KMS-11 (cell line): Measurements from ENCODE around the gene FCHSD2.

Experiments
- H2AFZ ChIP-seq: fragments of 200-600 bp; sonication (generic); 2 replicates; pipeline ENCODE4 v1.6.1; 2016; ENCODE audit warnings: antibody characterized with exemption, mixed run types, low read depth
- H3K27ac ChIP-seq: fragments of 200-600 bp; sonication (generic); 2 replicates; pipeline ENCODE4 v1.6.1; 2016; ENCODE audit warnings: mild to moderate bottlenecking, mixed run types
- H3K27me3 ChIP-seq: fragments of 200-600 bp; sonication (generic); 2 replicates; pipeline ENCODE4 v1.6.1; 2017; ENCODE audit warnings: mild to moderate bottlenecking, low read depth, mixed run types, moderate library complexity; ENCODE audit not compliant: insufficient read depth
- H3K36me3 ChIP-seq: fragments of 200-600 bp; sonication (generic); 2 replicates; pipeline ENCODE4 v1.6.1; 2017; ENCODE audit warnings: mild to moderate bottlenecking, mixed run types; ENCODE audit not compliant: insufficient read depth
- H3K4me1 ChIP-seq: fragments of 200-600 bp; sonication (generic); 2 replicates; pipeline ENCODE4 v1.6.1; 2016; ENCODE audit warnings: mild to moderate bottlenecking, low read depth, mixed run types; ENCODE audit not compliant: poor library complexity, severe bottlenecking
- H3K4me2 ChIP-seq: fragments of 200-600 bp; sonication (generic); 2 replicates; pipeline ENCODE4 v1.7.0; 2016; ENCODE audit warnings: mild to moderate bottlenecking, mixed run types
- H3K4me3 ChIP-seq: fragments of 200-600 bp; sonication (generic); IDR thresholded peaks from 2 replicates; pipeline ENCODE4 v1.6.1; 2017; ENCODE audit warnings: low read depth, low read length, mixed read lengths; ENCODE audit not compliant: insufficient read depth
- H3K79me2 ChIP-seq: fragments of 200-600 bp; sonication (generic); 2 replicates; pipeline ENCODE4 v1.6.1; 2016; ENCODE audit warnings: low read depth, mixed run types; ENCODE audit not compliant: insufficient read depth
- H3K9ac ChIP-seq: fragments of 200-600 bp; sonication (generic); 2 replicates; pipeline ENCODE4 v1.6.1; 2016; ENCODE audit warnings: mild to moderate bottlenecking, mixed run types
- H4K20me1 ChIP-seq: fragments of 200-600 bp; sonication (generic); 2 replicates; pipeline ENCODE4 v1.6.1; 2016; ENCODE audit warnings: mild to moderate bottlenecking, mixed run types; ENCODE audit not compliant: insufficient read depth
- CTCF ChIP-seq: fragments of 200-600 bp; sonication (generic); conservative IDR thresholded peaks from 2 replicates; pipeline ENCODE4 v1.6.1; 2017; ENCODE audit warnings: low read depth, mild to moderate bottlenecking, antibody characterized with exemption, low read length, moderate library complexity, mixed read lengths

The FCHSD2 gene

GRCh38 chr11:73152861-73153483, 10.9 kb upstream of the FCHSD2 start:
- no peak for TF ChIP-seq CTCF
- H3K27me3 ChIP-seq = no peaks in the 10 kb centered on the region
- H3K4me3 ChIP-seq = no peak overlapping the region
- no peaks in the 10 kb centered on the region for H4K20me1 ChIP-seq
- peak overlapping the region; percentile 69 for H3K4me2 ChIP-seq
- H3K36me3 ChIP-seq = no peaks in the 10 kb centered on the region
- H3K79me2 ChIP-seq = no peaks in the 10 kb centered on the region
- 0 out of 2 replicates have a peak overlapping the region, but pooled peaks have one; percentile 24 for H3K9ac ChIP-seq
- H3K4me1 ChIP-seq = peaks cover 96% of the 10 kb centered on the region
- no peak overlapping the region; the same call in 1 of the 2 replicates for H2AFZ ChIP-seq
- H3K27ac ChIP-seq = peak overlapping the region; percentile 64

DNA sequence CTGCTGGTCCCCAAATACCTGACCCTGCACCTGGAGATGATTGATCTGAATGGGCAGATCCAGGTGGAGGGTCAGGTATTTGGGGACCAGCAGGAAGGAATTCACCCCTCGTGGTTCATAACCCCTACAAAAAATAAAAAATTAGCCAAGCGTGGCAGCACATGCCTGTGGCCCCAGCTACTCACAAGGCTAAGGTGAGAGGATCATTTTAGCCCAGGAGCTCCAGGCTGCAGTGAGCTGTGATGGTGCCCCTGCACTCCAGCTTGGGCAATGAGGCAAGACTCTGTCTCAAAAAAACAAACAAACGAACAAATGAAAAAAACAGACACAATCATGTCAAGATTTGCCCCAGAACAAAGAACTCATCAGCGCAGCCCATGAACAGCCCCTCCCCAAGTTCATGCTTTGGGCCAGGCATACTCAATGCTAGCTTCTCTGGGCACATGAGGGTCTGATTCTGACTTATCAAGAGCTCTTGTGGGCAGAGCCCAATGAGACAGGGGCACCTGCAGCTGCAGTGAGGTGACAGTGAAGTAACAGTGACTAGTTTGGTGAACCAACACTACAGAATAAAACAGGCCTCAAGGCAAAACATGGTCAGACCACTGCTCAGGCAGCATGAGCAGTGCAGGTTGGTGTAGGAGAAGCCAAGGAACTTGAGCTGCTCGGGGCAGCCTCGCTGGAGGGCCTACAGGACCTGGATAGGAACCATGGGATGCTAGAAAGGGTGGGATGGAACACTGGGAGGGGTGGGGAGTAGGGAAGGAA, 10.2 kb upstream of the FCHSD2 start:
- Histone ChIP-seq H3K4me1 (peaks cover 96% of the 10 kb centered on the region), H3K27me3 (no peaks in the 10 kb centered on the region), H3K36me3 (no peaks in the 10 kb centered on the region), H2AFZ (no peak overlapping the region), H4K20me1 (no peaks in the 10 kb centered on the region), H3K27ac (peak overlapping the region; percentile 16; the same call in 1 of the 2 replicates), H3K4me3 (no peak overlapping the region), H3K4me2 (peak overlapping the region; percentile 69), H3K9ac (no peak overlapping the region), H3K79me2 (no peaks in the 10 kb centered on the region)
- TF ChIP-seq CTCF = no peak

- H2AFZ ChIP-seq = no peak overlapping the region
- peaks cover 95% of the 10 kb centered on the region for H3K4me1 ChIP-seq
- no peaks in the 10 kb centered on the region for H3K27me3 ChIP-seq
- peak overlapping the region; percentile 69; the same call in 1 of the 2 replicates for H3K4me2 ChIP-seq
- no peak overlapping the region for H3K9ac ChIP-seq
- H3K79me2 ChIP-seq = no peaks in the 10 kb centered on the region
- no peaks in the 10 kb centered on the region for H4K20me1 ChIP-seq
- H3K4me3 ChIP-seq = no peak overlapping the region
- H3K27ac ChIP-seq = no peak overlapping the region
- no peak for TF ChIP-seq CTCF
- H3K36me3 ChIP-seq = no peaks in the 10 kb centered on the region
Observed at GRCh38 chr11:73151416-73151815, 9.3 kb upstream of the FCHSD2 start.

GRCh38 chr11:73149105-73149504, 7.0 kb upstream of the FCHSD2 start:
- TF ChIP-seq CTCF = no peak

More at GRCh38 chr11:73149105-73149504, 7.0 kb upstream of the FCHSD2 start:
- Histone ChIP-seq H3K27me3 (no peaks in the 10 kb centered on the region), H3K4me3 (no peak overlapping the region), H3K27ac (no peak overlapping the region), H3K9ac (no peak overlapping the region), H3K4me2 (no peak overlapping the region), H2AFZ (no peak overlapping the region), H4K20me1 (no peaks in the 10 kb centered on the region), H3K79me2 (no peaks in the 10 kb centered on the region), H3K36me3 (no peaks in the 10 kb centered on the region), H3K4me1 (peaks cover 84% of the 10 kb centered on the region)
